HL-60 (cell line): ENCODE results near the gene TNFRSF21.

Experiments
- CTCF ChIP-seq: IDR thresholded peaks from one replicate; pipeline ENCODE4 v1.5.1; 2011; ENCODE audit warnings: low read length, control low read depth, inconsistent platforms; ENCODE audit not compliant: insufficient read depth
- POLR2AphosphoS5 ChIP-seq: IDR thresholded peaks from 2 replicates; pipeline ENCODE4 v1.6.1; 2012; ENCODE audit warnings: low read depth

- TF ChIP-seq CTCF: no peak
- TF ChIP-seq POLR2AphosphoS5: no peak
These were observed 63.2 kb downstream of the TNFRSF21 start for GRCh38 chr6:47246551-47246950.
